Nephron progenitor cell (in vitro differentiated cells): Measurements from ENCODE around the gene JAGN1.
A peak's percentile ranks its signal among the peaks of the same experiment; 100 is the strongest.

Experiments
- DNase-seq: peaks from one replicate; pipeline ENCODE4 v3.0.0; 2021
- H3K27ac Mint-ChIP-seq: 2 replicates; pipeline ENCODE4 v1.8.0; 2021; ENCODE audit warnings: mild to moderate bottlenecking, moderate library complexity, mixed read lengths
- H3K27me3 Mint-ChIP-seq: 2 replicates; pipeline ENCODE4 v1.8.0; 2021; ENCODE audit warnings: mild to moderate bottlenecking, low read depth, mixed read lengths; ENCODE audit not compliant: poor library complexity
- H3K36me3 Mint-ChIP-seq: 2 replicates; pipeline ENCODE4 v1.8.0; 2021; ENCODE audit warnings: low read depth, mixed read lengths
- H3K4me1 Mint-ChIP-seq: 2 replicates; pipeline ENCODE4 v1.8.0; 2021; ENCODE audit warnings: mixed read lengths
- H3K4me3 Mint-ChIP-seq: 2 replicates; pipeline ENCODE4 v1.8.0; 2021; ENCODE audit warnings: mild to moderate bottlenecking, moderate library complexity, mixed read lengths
- H3K9me3 Mint-ChIP-seq: 2 replicates; pipeline ENCODE4 v1.8.0; 2021; ENCODE audit warnings: mild to moderate bottlenecking, moderate library complexity, mixed read lengths
- CTCF ChIP-seq: fragments of 200-600 bp; sonication (generic); IDR thresholded peaks from 2 replicates; pipeline ENCODE4 v1.5.0; 2021; ENCODE audit warnings: antibody characterized with exemption

Gene JAGN1

GRCh38 chr3:9933561-9934234 is 43.3 kb downstream of the JAGN1 start, which contains the start of gene CRELD1:
Gene CRELD1 (plus strand): TSS chr3:9933834. CDS start chr3:9934439, 605 bp downstream.
- TF ChIP-seq CTCF = no peak
- peak within 1 kb of the TSS; percentile 98 for H3K4me3 Mint-ChIP-seq
- peak within 1 kb of the TSS; percentile 99 for H3K27ac Mint-ChIP-seq
- H3K27me3 Mint-ChIP-seq = peaks cover 21% of the 10 kb centered on the region
- H3K36me3 Mint-ChIP-seq = peaks cover 20% of the 10 kb centered on the region
- H3K4me1 Mint-ChIP-seq = peaks cover 21% of the 10 kb centered on the region
- no peaks in the 10 kb centered on the region for H3K9me3 Mint-ChIP-seq
- DNase-seq = peak; percentile 95

- Mint-ChIP-seq H3K36me3 (peaks cover 23% of the 10 kb centered on the region), H3K9me3 (no peaks in the 10 kb centered on the region), H3K27me3 (peaks cover 18% of the 10 kb centered on the region), H3K4me3 (peak overlapping the region; percentile 98), H3K27ac (peak overlapping the region; percentile 99), H3K4me1 (peaks cover 21% of the 10 kb centered on the region)
- DNase-seq = peak; percentile 28
- TF ChIP-seq CTCF = no peak
These were observed 43.8 kb downstream of the JAGN1 start for GRCh38 chr3:9934235-9934621.

- Mint-ChIP-seq H3K9me3 (no peaks in the 10 kb centered on the region), H3K27me3 (peaks cover 18% of the 10 kb centered on the region), H3K4me3 (peak overlapping the region; percentile 98), H3K4me1 (peaks cover 21% of the 10 kb centered on the region), H3K27ac (no peak overlapping the region), H3K36me3 (peaks cover 26% of the 10 kb centered on the region)
- no peak for DNase-seq
- TF ChIP-seq CTCF = no peak
These were observed 44.6 kb downstream of the JAGN1 start for GRCh38 chr3:9934993-9935392.

- Mint-ChIP-seq H3K27ac (no peak overlapping the region), H3K36me3 (peaks cover 20% of the 10 kb centered on the region), H3K4me3 (no peak overlapping the region), H3K27me3 (peaks cover 16% of the 10 kb centered on the region), H3K9me3 (no peaks in the 10 kb centered on the region), H3K4me1 (peaks cover 21% of the 10 kb centered on the region)
- no peak for TF ChIP-seq CTCF
- DNase-seq = no peak
These were observed 45.6 kb downstream of the JAGN1 start for GRCh38 chr3:9935966-9936510.

GRCh38 chr3:9937486-9938238 is 47.3 kb downstream of the JAGN1 start:
- no peak overlapping the region for H3K27ac Mint-ChIP-seq
- no peak for DNase-seq
- peaks cover 7% of the 10 kb centered on the region for H3K27me3 Mint-ChIP-seq
- H3K9me3 Mint-ChIP-seq = no peaks in the 10 kb centered on the region
- no peak overlapping the region for H3K4me3 Mint-ChIP-seq
- peaks cover 30% of the 10 kb centered on the region for H3K36me3 Mint-ChIP-seq
- H3K4me1 Mint-ChIP-seq = peaks cover 21% of the 10 kb centered on the region
- no peak for TF ChIP-seq CTCF
